ENCODE data around the gene TEKT5.
"Not testable (repeated sequence)": the region's sequence is repeated elsewhere in the genome, so short reads cannot be mapped to it uniquely, and the experiment has no call there.

Gene TEKT5

GRCh38 chr16:10657925-10658324, 36.8 kb downstream of the TEKT5 start:
- no peak for DNase-seq

DNA sequence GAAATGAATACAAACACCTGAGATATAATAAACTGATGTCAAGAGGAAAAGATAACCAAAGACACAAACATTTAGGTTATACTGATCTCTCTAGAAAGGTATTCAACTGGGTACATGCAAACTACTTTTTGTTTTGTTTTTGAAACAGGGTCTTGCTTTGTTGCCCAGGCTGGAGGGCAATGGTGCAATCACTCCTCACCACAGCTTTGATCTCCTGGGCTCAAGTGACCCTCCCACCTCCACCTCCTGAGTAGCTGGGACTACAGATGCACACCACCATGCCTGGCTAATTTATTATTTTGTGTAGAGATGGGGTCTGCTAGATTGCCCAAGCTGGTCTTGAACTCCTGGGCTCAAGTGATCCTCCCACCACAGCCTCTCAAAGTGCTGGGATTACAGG, 38.1 kb downstream of the TEKT5 start:
- DNase-seq = no peak

DNA sequence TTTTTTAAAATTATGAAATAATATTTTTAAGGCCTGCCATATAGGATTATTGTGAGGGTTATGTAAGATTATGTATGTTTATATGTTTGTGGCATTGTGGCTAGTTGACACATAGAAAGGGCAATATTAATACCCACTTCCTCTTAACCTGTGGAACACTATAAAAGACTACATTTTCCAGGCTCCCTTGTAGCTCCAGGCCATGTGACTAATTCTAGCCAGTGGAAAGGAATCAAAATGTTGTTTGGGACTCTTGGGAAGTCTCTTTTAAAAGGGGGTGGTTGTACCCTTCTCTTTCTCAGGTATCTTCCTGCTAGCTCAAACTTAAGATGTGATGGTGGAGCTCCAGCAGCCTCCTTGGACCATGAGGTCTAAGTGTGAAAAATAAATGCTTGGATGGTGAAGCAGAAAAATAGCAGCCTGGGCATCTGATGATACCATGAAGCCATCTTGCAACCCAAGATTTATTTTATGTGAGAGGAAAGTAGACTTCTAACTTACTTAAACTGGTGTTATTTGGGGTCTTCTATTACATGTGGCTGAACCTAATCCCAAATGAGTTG, 39.2 kb downstream of the TEKT5 start:
- no peak for DNase-seq

DNA sequence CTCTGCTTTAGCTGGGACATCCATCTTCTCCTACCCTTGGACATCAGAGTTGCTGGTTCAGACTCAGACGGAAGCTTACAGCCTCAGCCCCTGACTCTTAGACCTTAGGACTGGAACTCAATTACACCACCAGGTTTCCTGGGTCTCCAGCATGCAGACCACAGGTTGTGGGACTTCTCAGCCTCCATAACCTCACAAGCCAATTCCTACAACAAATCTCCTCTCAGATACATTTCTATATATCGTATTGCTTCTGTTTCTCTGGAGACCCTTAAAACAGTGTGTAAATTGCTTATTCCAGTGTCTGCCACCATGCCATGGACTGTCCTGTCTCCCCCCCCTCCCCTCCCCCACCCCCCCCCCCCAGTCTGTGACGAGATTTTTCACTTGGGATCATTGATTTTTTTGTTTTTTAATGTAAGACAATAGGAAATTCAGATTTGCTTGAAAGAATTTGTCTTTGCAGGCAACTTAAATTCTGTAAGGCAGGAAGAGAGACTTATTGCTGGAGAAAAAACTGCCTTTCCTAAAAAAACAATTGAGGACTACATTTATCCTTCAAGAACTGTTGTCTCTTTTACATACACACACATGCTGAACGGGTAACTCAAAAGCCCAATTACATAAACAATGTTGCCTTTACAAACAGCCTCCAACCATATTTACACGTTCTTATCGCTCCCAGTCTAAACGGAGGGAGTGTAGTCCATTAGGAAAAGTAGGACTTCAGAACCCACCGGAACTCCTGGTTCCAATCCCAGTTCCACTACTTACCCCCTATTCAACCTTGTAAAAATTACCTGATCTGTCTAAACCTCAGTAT, 39.9 kb downstream of the TEKT5 start:
- DNase-seq = no peak

GRCh38 chr16:10652730-10653590, 41.8 kb downstream of the TEKT5 start:
- no peak for DNase-seq

GRCh38 chr16:10649098-10649497, 45.6 kb downstream of the TEKT5 start:
- DNase-seq = not testable (repeated sequence)

DNA sequence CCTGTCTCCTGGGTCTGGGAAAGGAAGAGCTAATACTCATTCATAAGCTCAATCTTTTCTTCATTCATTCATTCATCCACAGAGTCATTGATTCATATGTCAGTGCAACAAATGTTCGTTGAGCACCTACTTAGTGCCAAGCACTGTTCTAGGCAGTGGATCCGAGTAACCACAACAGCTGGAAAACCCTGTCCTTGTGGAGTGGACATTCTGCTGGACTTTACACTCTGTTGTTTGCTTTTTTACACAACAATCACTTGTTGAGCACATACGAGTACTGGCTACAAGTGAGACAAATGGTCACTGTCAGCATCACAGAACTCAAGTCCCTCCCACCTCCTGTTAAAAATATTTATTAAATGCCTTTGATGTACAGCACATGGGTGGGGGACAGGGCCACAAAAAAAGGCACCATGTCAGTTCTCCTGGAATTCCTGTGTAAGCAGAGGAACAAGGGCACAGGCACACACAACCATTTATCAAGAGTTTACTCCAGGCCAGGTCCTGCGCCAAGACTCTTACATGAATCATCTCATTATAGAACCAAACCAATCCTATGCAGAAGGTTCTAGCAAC, 46.9 kb downstream of the TEKT5 start:
- no peak for DNase-seq

- no peak for DNase-seq
Observed at GRCh38 chr16:10647264-10647720, 47.4 kb downstream of the TEKT5 start.

DNA sequence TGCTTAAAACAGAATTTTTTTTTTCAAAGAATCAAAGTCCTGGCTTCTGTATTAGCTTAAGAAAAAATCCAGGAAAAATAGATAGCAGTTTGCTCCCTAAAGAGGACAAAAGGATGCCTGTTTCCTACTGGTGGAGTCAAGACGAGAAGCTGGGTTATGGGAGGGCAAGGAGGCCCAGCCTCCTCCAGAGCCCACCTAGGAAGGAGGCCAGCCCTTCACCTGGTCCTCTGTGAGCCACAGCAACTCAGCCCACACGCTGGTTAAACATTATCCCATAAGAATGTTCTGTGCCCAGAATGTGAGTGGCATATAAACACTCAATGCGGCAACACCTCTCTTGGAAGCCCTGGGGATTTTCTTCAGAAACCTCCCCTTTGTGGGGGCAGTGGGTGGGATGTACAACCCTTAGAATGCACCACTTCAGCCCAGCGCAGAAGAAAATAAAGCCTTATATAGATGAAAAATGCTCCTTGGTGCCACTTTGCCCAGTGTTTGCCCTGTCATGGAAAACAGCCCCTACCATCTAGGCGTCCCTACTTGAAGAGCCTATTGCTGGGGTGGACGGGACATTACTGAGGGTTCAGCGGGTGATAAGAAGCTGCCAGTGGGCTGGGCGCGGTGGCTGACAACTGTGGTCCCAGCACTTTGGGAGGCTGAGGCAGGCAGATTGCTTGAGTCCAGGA, 48.0 kb downstream of the TEKT5 start:
- no peak for DNase-seq

- no peak for DNase-seq
Observed at GRCh38 chr16:10646228-10646580, 48.5 kb downstream of the TEKT5 start.

- DNase-seq = no peak
Observed at GRCh38 chr16:10644092-10644491, 50.6 kb downstream of the TEKT5 start.

DNA sequence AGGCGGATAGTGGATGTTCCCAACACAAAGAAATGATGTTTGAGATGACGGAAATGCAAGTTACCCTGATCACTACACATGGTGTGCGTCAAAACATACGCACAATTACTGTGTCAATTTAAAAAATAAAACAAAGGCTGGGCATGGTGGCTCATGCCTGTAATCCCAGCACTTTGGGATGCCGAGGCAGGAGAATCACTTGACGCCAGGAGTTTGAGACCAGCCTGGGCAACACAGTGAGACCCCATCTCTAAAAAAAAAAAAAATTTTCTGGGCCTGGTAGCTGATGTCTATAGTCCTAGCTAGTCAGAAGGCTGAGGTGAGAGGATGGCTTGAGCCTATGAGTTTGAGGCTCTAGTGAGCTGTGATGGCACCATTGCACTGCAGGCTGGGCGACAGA, 51.8 kb downstream of the TEKT5 start:
- no peak for DNase-seq

GRCh38 chr16:10641953-10642949, 52.5 kb downstream of the TEKT5 start:
- no peak for DNase-seq

- DNase-seq = no peak
Observed at GRCh38 chr16:10641555-10641952, 53.2 kb downstream of the TEKT5 start.

DNA sequence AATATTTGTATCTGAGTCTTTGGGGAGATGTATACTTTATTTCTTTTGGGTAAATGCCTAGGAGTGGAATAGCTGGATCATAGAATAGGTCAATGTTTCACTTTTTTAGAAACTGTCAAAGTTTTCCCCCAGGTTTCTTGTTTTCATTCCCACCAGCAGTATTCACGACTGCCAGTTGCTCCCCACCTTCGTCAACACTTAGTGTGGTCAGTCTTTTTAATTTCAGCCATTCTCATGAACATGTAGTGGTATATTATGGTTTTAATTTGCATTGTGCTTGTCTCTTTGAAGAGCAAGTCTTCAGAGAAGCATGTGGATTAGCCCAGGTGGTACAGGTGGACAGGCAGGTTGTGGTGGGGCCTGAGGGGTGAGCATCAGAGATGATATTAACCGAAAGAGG, 53.8 kb downstream of the TEKT5 start:
- no peak for DNase-seq

GRCh38 chr16:10638101-10638500, 56.6 kb downstream of the TEKT5 start:
- no peak for DNase-seq

DNA sequence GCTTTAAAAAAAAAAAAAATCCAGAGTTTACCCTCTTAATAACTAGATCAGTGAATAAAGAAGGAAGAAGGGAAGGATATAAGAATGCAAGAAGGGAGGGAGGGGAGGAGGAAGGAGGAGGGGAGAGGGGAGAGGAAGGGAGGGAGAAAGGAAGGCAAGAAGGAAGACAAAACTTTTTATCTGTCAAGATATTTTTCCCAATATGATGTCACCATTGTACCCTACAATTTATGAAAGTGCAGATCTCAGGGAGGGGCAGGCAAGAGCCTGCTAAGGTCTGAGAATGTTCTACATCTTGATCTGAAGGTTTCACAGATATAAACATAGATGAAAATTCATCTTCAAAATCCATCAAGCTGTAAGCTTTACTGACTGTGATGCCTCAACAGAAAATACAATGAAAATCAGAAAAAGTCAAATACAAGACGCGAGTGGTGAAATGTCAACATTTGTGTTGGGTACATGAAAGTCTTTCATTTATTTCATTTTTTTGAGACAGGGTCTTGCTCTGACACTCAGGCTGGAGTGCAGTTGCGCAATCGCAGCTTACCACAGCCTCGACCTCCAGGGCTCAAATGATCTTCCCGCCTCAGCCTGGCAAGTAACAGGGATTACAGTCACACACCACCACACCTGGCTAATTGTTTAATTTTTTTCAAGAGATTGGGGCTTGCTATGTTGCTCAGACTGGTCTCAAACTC, 57.2 kb downstream of the TEKT5 start:
- DNase-seq = no peak

DNA sequence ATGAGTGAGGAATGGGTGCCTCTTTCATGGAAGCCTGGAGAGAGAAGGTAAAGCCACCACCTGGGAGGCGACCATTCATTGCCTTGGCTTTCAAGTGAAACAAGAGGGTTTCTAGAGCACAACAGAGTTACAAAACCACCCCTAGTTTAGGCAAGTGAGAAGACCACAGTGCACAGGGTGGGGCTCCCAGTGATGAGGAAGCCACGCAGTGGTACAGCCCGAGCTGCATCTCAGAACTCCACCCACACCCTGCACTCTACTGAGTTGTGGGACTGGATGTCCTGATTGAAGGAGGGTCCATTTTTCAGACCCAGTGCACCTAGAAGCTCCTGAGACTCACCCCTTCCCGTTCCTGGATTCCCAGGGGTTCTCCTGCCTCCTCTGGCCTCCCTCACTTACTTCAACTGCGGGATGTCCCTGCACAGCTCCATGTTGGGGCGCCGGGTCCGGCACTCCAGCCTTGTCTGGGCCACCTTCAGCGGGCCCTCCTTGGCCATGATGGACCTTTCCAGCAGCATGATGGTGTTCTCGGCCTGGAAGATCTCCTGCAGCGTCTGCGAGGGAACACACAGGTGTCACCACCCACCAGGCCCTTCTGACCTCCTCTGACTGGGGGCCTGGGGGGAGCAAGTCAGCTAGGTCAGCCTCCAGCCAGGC, 59.2 kb downstream of the TEKT5 start:
- no peak for DNase-seq

GRCh38 chr16:10633429-10633828, 61.3 kb downstream of the TEKT5 start:
- not testable (repeated sequence) for DNase-seq

- no peak for DNase-seq
Observed at GRCh38 chr16:10631886-10632285, 62.8 kb downstream of the TEKT5 start.
